OCI-LY1 (cell line): Measurements from ENCODE around the gene METAP1.

ENCODE experiments used
- CTCF ChIP-seq: fragments of 200-600 bp; sonication (generic), shearing (Covaris generic); IDR thresholded peaks from 2 replicates; pipeline ENCODE4 v1.5.1; 2017; ENCODE audit warnings: mild to moderate bottlenecking, antibody characterized with exemption, low read length, moderate library complexity, mixed read lengths
- EZH2 ChIP-seq: fragments of 200-600 bp; sonication (generic), shearing (Covaris generic); IDR thresholded peaks from 2 replicates; pipeline ENCODE4 v1.8.0; 2017; ENCODE audit warnings: borderline replicate concordance, mixed run types, mild to moderate bottlenecking, antibody characterized with exemption, low read length, moderate library complexity, mixed read lengths

- no peak for TF ChIP-seq EZH2
- TF ChIP-seq CTCF = no peak
Observed at GRCh38 chr4:99024481-99025275, 29.2 kb downstream of the METAP1 start.
